WTC11 (cell line): ENCODE data around the gene AHNAK. TPM values are rescaled to one million over a fixed set of nuclear protein-coding genes. Genes with fewer than 3 reads are reported as not detected.
A peak's percentile ranks its signal among the peaks of the same experiment; 100 is the strongest.

ENCODE experiments used
- ATAC-seq: fragments of 200-7000 bp; cut with Tn5 transposase; 2 replicates; pipeline ENCODE4 v1.10.0; 2021; ENCODE audit warnings: mild to moderate bottlenecking, moderate library complexity
- CTCF ChIA-PET: fragments of 300-600 bp; sonication (Branson Sonifier 250); formaldehyde crosslinking; loops from one replicate; lab custom pipeline; 2021; ENCODE audit warnings: antibody characterized with exemption; lab: Charles Lee
- POLR2A ChIA-PET: fragments of 350-600 bp; sonication (Branson Sonifier 250); formaldehyde crosslinking; loops from one replicate; lab custom pipeline; 2021; ENCODE audit warnings: antibody characterized with exemption; lab: Charles Lee
- DNase-seq: peaks from one replicate; pipeline ENCODE4 v3.0.0; 2021; ENCODE audit warnings: low spot score
- H3K27ac Mint-ChIP-seq: 2 replicates; pipeline ENCODE4 v1.8.0; 2021; ENCODE audit warnings: mixed read lengths
- H3K27me3 Mint-ChIP-seq: 2 replicates; pipeline ENCODE4 v1.8.0; 2021; ENCODE audit warnings: low read depth, mild to moderate bottlenecking, moderate library complexity, mixed read lengths
- H3K36me3 Mint-ChIP-seq: 2 replicates; pipeline ENCODE4 v1.8.0; 2021; ENCODE audit warnings: mixed read lengths
- H3K4me1 Mint-ChIP-seq: 2 replicates; pipeline ENCODE4 v1.8.0; 2022; ENCODE audit warnings: mixed read lengths
- H3K4me3 Mint-ChIP-seq: 2 replicates; pipeline ENCODE4 v1.8.0; 2021; ENCODE audit warnings: mild to moderate bottlenecking, moderate library complexity, mixed read lengths
- H3K9me3 Mint-ChIP-seq: 2 replicates; pipeline ENCODE4 v1.8.0; 2021; ENCODE audit warnings: mixed read lengths
- ATF1 ChIP-seq: sonication (generic); formaldehyde crosslinking; IDR thresholded peaks from 2 replicates; pipeline ENCODE4 v1.8.1; 2023; ENCODE audit warnings: mild to moderate bottlenecking, moderate library complexity, missing genetic modification reagents
- ATF6 ChIP-seq: sonication (generic); formaldehyde crosslinking; IDR thresholded peaks from 2 replicates; pipeline ENCODE4 v1.8.1; 2023; ENCODE audit warnings: mild to moderate bottlenecking, missing genetic modification reagents
- FOXP1 ChIP-seq: sonication (generic); formaldehyde crosslinking; IDR thresholded peaks from 2 replicates; pipeline ENCODE4 v1.8.0; 2022; ENCODE audit warnings: missing genetic modification reagents, mild to moderate bottlenecking, moderate library complexity, borderline replicate concordance
- HMGA2 ChIP-seq: fragments of 250-450 bp; sonication (Bioruptor Pico); IDR thresholded peaks from 2 replicates; pipeline ENCODE4 v1.4.0; 2021; ENCODE audit warnings: mild to moderate bottlenecking, moderate library complexity
- JAZF1 ChIP-seq: fragments of 250-450 bp; sonication (Bioruptor Pico); IDR thresholded peaks from 2 replicates; pipeline ENCODE4 v1.9.0; 2021; ENCODE audit warnings: moderate library complexity, mild to moderate bottlenecking, inconsistent platforms
- MAX ChIP-seq: sonication (generic); formaldehyde crosslinking; IDR thresholded peaks from 2 replicates; pipeline ENCODE4 v1.8.0; 2022; ENCODE audit warnings: mild to moderate bottlenecking, missing genetic modification reagents
- MXD4 ChIP-seq: fragments of 250-450 bp; sonication (Bioruptor Pico); IDR thresholded peaks from 2 replicates; pipeline ENCODE4 v1.8.0; 2021; ENCODE audit warnings: mild to moderate bottlenecking, moderate library complexity, borderline replicate concordance
- NR1H2 ChIP-seq: sonication (generic); formaldehyde crosslinking; IDR thresholded peaks from 2 replicates; pipeline ENCODE4 v1.9.0; 2021; ENCODE audit warnings: mild to moderate bottlenecking, moderate library complexity, missing genetic modification reagents
- PRRX2 ChIP-seq: fragments of 250-450 bp; sonication (Bioruptor Pico); IDR thresholded peaks from 2 replicates; pipeline ENCODE4 v1.8.0; 2021; ENCODE audit warnings: mild to moderate bottlenecking
- SMAD3 ChIP-seq: sonication (generic); formaldehyde crosslinking; IDR thresholded peaks from 2 replicates; pipeline ENCODE4 v1.8.0; 2022; ENCODE audit warnings: missing genetic modification reagents, mild to moderate bottlenecking, borderline replicate concordance
- SP1 ChIP-seq: sonication (generic); formaldehyde crosslinking; conservative IDR thresholded peaks from 2 replicates; pipeline ENCODE4 v1.8.1; 2022; ENCODE audit warnings: missing genetic modification reagents
- ZBTB21 ChIP-seq: sonication (generic); formaldehyde crosslinking; IDR thresholded peaks from 2 replicates; pipeline ENCODE4 v1.8.1; 2023; ENCODE audit warnings: mild to moderate bottlenecking, missing genetic modification reagents, borderline replicate concordance
- ZNF317 ChIP-seq: sonication (generic); formaldehyde crosslinking; IDR thresholded peaks from 2 replicates; pipeline ENCODE4 v1.8.1; 2023; ENCODE audit warnings: low read depth, mild to moderate bottlenecking, moderate library complexity, missing genetic modification reagents, borderline replicate concordance
- ZNF423 ChIP-seq: fragments of 250-450 bp; sonication (Bioruptor Pico); IDR thresholded peaks from 2 replicates; pipeline ENCODE4 v2.1.2; 2022; ENCODE audit warnings: mild to moderate bottlenecking, moderate library complexity
- total RNA-seq: library from RNA; stranded (reverse); gene quantifications from 3 replicates; pipeline ENCODE4 v1.2.3, GENCODE V29; 2021
- TF ChIP-seq, protein P1 (sequence below): sonication (generic); formaldehyde crosslinking; IDR thresholded peaks from 2 replicates; pipeline ENCODE4 v1.8.1; 2023; ENCODE audit warnings: mild to moderate bottlenecking, missing genetic modification reagents
- TF ChIP-seq, protein P2 (sequence below): sonication (generic); formaldehyde crosslinking; IDR thresholded peaks from 2 replicates; pipeline ENCODE4 v1.8.0; 2022; ENCODE audit warnings: mild to moderate bottlenecking, missing genetic modification reagents
- TF ChIP-seq, protein P3 (sequence below): fragments of 250-450 bp; sonication (Bioruptor Pico); IDR thresholded peaks from 2 replicates; pipeline ENCODE4 v1.9.0; 2021; ENCODE audit warnings: mild to moderate bottlenecking

AHNAK gene
- total RNA-seq, 1 experiment from 2014 or later = 21.0 TPM

- peak overlapping the region; percentile 82 for H3K27ac Mint-ChIP-seq
- peak overlapping the region; percentile 55 for H3K4me3 Mint-ChIP-seq
- TF ChIP-seq SP1 (CRISPR knock-in tag) (0 out of 2 replicates have a peak, but pooled peaks have one; percentile 20), ZNF423 (CRISPR knock-in tag) (no peak), MAX (CRISPR knock-in tag) (0 out of 2 replicates have a peak, but pooled peaks have one; percentile 15)
- peak; percentile 89 for DNase-seq
- no peaks in the 10 kb centered on the region for H3K9me3 Mint-ChIP-seq
- peak; percentile 34 for ATAC-seq
- peaks cover 19% of the 10 kb centered on the region for H3K4me1 Mint-ChIP-seq
- ChIA-PET CTCF (interaction anchor here (0.6 to 4.5 kb wide), 14 partner anchors 11 to 897 kb away, joined by 3 to 74 read pairs (median 6); partner anchors contain the start of genes B3GAT3, C11orf98, CSKMT and EEF1G), POLR2A (interaction anchor here (1.0 to 3.1 kb wide), 3 partner anchors 7 to 71 kb away, joined by 4 to 53 read pairs (median 5); partner anchors contain the start of genes B3GAT3, C11orf98, CSKMT and MTA2)
- peaks cover 54% of the 10 kb centered on the region for H3K36me3 Mint-ChIP-seq
- H3K27me3 Mint-ChIP-seq = no peaks in the 10 kb centered on the region; the same call in 1 of the 2 replicates
Observed at GRCh38 chr11:62593434-62594044, 46.9 kb upstream of the AHNAK start.

- H3K9me3 Mint-ChIP-seq = no peaks in the 10 kb centered on the region
- H3K4me1 Mint-ChIP-seq = peaks cover 19% of the 10 kb centered on the region
- POLR2A ChIA-PET = interaction anchor here (2.0 to 3.1 kb wide), 4 partner anchors 8 to 73 kb away, joined by 8 to 53 read pairs (median 40); partner anchors contain the start of genes B3GAT3, C11orf98, CSKMT and INTS5
- no peak overlapping the region for H3K4me3 Mint-ChIP-seq
- no peak overlapping the region for H3K27ac Mint-ChIP-seq
- DNase-seq (no peak), ATAC-seq (no peak)
- H3K27me3 Mint-ChIP-seq = no peaks in the 10 kb centered on the region; the same call in 1 of the 2 replicates
- TF ChIP-seq, protein P1, sequence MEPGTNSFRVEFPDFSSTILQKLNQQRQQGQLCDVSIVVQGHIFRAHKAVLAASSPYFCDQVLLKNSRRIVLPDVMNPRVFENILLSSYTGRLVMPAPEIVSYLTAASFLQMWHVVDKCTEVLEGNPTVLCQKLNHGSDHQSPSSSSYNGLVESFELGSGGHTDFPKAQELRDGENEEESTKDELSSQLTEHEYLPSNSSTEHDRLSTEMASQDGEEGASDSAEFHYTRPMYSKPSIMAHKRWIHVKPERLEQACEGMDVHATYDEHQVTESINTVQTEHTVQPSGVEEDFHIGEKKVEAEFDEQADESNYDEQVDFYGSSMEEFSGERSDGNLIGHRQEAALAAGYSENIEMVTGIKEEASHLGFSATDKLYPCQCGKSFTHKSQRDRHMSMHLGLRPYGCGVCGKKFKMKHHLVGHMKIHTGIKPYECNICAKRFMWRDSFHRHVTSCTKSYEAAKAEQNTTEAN (CRISPR knock-in tag) = 0 out of 2 replicates have a peak, but pooled peaks have one; percentile 26
- TF ChIP-seq ZNF423 (CRISPR knock-in tag) = no peak
- TF ChIP-seq SMAD3 = no peak
- TF ChIP-seq NR1H2 (CRISPR knock-in tag) = no peak
- TF ChIP-seq MXD4 (CRISPR knock-in tag) = no peak
- no peak for TF ChIP-seq PRRX2 (CRISPR knock-in tag)
- CTCF ChIA-PET = interaction anchor here (0.6 to 4.5 kb wide), 14 partner anchors 11 to 898 kb away, joined by 3 to 74 read pairs (median 14); partner anchors contain the start of genes B3GAT3, EML3, GANAB and MTA2
- H3K36me3 Mint-ChIP-seq = peaks cover 52% of the 10 kb centered on the region
Observed at GRCh38 chr11:62592989-62593421, 46.4 kb upstream of the AHNAK start.

GRCh38 chr11:62592146-62592815 is 45.7 kb upstream of the AHNAK start:
- H3K36me3 Mint-ChIP-seq = peaks cover 52% of the 10 kb centered on the region
- peak overlapping the region; percentile 91 for H3K27ac Mint-ChIP-seq
- peak overlapping the region; percentile 99 for H3K4me3 Mint-ChIP-seq
- H3K9me3 Mint-ChIP-seq = no peaks in the 10 kb centered on the region
- ATAC-seq (peak; percentile 10), DNase-seq (no peak)
- H3K27me3 Mint-ChIP-seq = no peaks in the 10 kb centered on the region; the same call in 1 of the 2 replicates
- CTCF ChIA-PET = interaction anchor here (0.6 to 4.5 kb wide), 31 partner anchors 10 to 252 kb away, joined by 3 to 74 read pairs (median 7); partner anchors contain the start of genes B3GAT3, BSCL2, C11orf98 and CSKMT
- H3K4me1 Mint-ChIP-seq = peaks cover 19% of the 10 kb centered on the region
- POLR2A ChIA-PET = interaction anchor here (0.6 to 3.1 kb wide), 37 partner anchors 8 to 254 kb away, joined by 3 to 53 read pairs (median 8); partner anchors contain the start of genes ASRGL1, B3GAT3, BSCL2 and C11orf98
- TF ChIP-seq HMGA2 (no peak), FOXP1 (no peak), ATF1 (no peak), JAZF1 (CRISPR knock-in tag) (no peak), ZNF317 (CRISPR knock-in tag) (no peak), ATF6 (CRISPR knock-in tag) (no peak), ZNF423 (CRISPR knock-in tag) (no peak), ZBTB21 (no peak), MAX (CRISPR knock-in tag) (no peak)
- TF ChIP-seq, protein P1 (CRISPR knock-in tag) = no peak
- TF ChIP-seq, protein P2, sequence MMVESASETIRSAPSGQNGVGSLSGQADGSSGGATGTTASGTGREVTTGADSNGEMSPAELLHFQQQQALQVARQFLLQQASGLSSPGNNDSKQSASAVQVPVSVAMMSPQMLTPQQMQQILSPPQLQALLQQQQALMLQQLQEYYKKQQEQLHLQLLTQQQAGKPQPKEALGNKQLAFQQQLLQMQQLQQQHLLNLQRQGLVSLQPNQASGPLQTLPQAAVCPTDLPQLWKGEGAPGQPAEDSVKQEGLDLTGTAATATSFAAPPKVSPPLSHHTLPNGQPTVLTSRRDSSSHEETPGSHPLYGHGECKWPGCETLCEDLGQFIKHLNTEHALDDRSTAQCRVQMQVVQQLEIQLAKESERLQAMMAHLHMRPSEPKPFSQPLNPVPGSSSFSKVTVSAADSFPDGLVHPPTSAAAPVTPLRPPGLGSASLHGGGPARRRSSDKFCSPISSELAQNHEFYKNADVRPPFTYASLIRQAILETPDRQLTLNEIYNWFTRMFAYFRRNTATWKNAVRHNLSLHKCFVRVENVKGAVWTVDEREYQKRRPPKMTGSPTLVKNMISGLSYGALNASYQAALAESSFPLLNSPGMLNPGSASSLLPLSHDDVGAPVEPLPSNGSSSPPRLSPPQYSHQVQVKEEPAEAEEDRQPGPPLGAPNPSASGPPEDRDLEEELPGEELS = no peak
- TF ChIP-seq, protein P3, sequence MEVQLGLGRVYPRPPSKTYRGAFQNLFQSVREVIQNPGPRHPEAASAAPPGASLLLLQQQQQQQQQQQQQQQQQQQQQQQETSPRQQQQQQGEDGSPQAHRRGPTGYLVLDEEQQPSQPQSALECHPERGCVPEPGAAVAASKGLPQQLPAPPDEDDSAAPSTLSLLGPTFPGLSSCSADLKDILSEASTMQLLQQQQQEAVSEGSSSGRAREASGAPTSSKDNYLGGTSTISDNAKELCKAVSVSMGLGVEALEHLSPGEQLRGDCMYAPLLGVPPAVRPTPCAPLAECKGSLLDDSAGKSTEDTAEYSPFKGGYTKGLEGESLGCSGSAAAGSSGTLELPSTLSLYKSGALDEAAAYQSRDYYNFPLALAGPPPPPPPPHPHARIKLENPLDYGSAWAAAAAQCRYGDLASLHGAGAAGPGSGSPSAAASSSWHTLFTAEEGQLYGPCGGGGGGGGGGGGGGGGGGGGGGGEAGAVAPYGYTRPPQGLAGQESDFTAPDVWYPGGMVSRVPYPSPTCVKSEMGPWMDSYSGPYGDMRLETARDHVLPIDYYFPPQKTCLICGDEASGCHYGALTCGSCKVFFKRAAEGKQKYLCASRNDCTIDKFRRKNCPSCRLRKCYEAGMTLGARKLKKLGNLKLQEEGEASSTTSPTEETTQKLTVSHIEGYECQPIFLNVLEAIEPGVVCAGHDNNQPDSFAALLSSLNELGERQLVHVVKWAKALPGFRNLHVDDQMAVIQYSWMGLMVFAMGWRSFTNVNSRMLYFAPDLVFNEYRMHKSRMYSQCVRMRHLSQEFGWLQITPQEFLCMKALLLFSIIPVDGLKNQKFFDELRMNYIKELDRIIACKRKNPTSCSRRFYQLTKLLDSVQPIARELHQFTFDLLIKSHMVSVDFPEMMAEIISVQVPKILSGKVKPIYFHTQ (CRISPR knock-in tag) = no peak
